Breast epithelium (tissue), 4 donors: Measurements from ENCODE around the gene ID4. TPM values are rescaled to one million over a fixed set of nuclear protein-coding genes. Genes with fewer than 3 reads are reported as not detected.
"Not testable (repeated sequence)": the region's sequence is repeated elsewhere in the genome, so short reads cannot be mapped to it uniquely, and the experiment has no call there.

Experiments used
- DNase-seq, 2 donors: peaks; one replicate each; pipeline ENCODE4 v3.0.0-alpha.2; 2019; ENCODE audit warnings: low spot score in 2 of 2
- H3K27ac ChIP-seq, 2 donors: fragments of 200-600 bp; sonication (generic) in 1 of 2; one replicate each; pipeline ENCODE4 v1.5.1; 2016 to 2019; ENCODE audit warnings: mild to moderate bottlenecking in 1 of 2
- H3K27me3 ChIP-seq, 2 donors: fragments of 200-600 bp; sonication (generic) in 1 of 2; one replicate each; pipeline versions ENCODE4 v1.5.1 to v1.6.0; 2017 to 2019; ENCODE audit warnings: control low read depth in 1 of 2, mild to moderate bottlenecking in 1 of 2
- H3K36me3 ChIP-seq: fragments of 200-600 bp; one replicate; pipeline ENCODE4 v1.5.1; 2019
- H3K4me1 ChIP-seq, 2 donors: fragments of 200-600 bp; sonication (generic); one replicate each; pipeline ENCODE4 v1.5.1; 2016 to 2019; ENCODE audit warnings: control low read depth in 1 of 2
- H3K4me3 ChIP-seq, 3 donors: fragments of 200-600 bp; sonication (generic); 1 replicate in 2 of 3; 2 replicates in 1 of 3; pipeline ENCODE4 v1.5.1; 2016 to 2019; ENCODE audit warnings: mild to moderate bottlenecking in 3 of 3, moderate library complexity in 2 of 3
- H3K9me3 ChIP-seq, 2 donors: fragments of 200-600 bp; sonication (generic) in 1 of 2; one replicate each; pipeline ENCODE4 v1.5.1; 2016 to 2019; ENCODE audit warnings: control low read depth in 1 of 2
- POLR2A ChIP-seq: fragments of 450-650 bp; IDR thresholded peaks from one replicate; pipeline ENCODE4 v1.6.1; 2016; ENCODE audit warnings: antibody characterized with exemption, mild to moderate bottlenecking, moderate library complexity
- POLR2AphosphoS5 ChIP-seq, 3 donors: sonication (generic); formaldehyde crosslinking; IDR thresholded peaks; one replicate each; pipeline ENCODE4 v1.6.1; 2017; ENCODE audit warnings: antibody characterized with exemption in 3 of 3
- intact Hi-C: fragments of 100-400 bp; cut with DNase I; formaldehyde crosslinking; loops from one replicate; pipeline ENCODE4 v1.15.1; 2023; ENCODE audit warnings: low total_unique reads
- total RNA-seq, 3 donors: library from RNA; depleted of rRNA; stranded (reverse); fragments of >200 nt; gene quantifications; one replicate each; pipeline ENCODE4 v1.1.0, GENCODE V29; 2016
- TF ChIP-seq, protein P1 (sequence below), 3 donors: fragments of 450-650 bp; IDR thresholded peaks; one replicate each; pipeline ENCODE4 v1.5.1; 2016 to 2017; ENCODE audit warnings: antibody characterized with exemption in 3 of 3, mild to moderate bottlenecking in 3 of 3, moderate library complexity in 3 of 3

ID4 gene
- total RNA-seq, 3 donors from 2014 or later = 45.9 to 92.9 (median 57.1) TPM

DNA sequence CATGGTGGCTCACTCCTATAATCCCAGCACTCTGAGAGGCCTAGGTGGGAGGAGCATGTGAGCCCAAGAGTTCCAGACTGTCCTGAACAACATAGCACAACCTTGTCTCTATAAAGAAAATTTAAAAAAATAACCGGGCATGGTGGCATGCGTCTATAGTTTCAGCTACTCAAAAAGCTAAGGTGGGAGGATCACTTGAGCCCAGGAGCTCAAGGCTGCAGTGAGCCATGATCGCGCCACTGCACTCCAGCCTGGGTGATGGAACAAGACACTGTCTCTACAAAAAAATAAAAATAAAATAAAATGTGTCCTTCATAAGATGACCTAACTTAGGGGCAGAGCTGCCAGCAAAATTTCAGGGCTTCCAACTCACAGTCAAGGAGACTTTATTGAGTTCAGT lies 12.6 kb downstream of the ID4 start:
- H3K27ac ChIP-seq = no peak overlapping the region
- no peaks in the 10 kb centered on the region for H3K27me3 ChIP-seq
- TF ChIP-seq, protein P1, sequence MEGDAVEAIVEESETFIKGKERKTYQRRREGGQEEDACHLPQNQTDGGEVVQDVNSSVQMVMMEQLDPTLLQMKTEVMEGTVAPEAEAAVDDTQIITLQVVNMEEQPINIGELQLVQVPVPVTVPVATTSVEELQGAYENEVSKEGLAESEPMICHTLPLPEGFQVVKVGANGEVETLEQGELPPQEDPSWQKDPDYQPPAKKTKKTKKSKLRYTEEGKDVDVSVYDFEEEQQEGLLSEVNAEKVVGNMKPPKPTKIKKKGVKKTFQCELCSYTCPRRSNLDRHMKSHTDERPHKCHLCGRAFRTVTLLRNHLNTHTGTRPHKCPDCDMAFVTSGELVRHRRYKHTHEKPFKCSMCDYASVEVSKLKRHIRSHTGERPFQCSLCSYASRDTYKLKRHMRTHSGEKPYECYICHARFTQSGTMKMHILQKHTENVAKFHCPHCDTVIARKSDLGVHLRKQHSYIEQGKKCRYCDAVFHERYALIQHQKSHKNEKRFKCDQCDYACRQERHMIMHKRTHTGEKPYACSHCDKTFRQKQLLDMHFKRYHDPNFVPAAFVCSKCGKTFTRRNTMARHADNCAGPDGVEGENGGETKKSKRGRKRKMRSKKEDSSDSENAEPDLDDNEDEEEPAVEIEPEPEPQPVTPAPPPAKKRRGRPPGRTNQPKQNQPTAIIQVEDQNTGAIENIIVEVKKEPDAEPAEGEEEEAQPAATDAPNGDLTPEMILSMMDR (IDR thresholded peaks at IDR 0.05) = no peak
- no peak for TF ChIP-seq POLR2AphosphoS5 (IDR thresholded peaks at IDR 0.05)
- TF ChIP-seq POLR2A = no peak
- intact Hi-C loops = no loop called here
- no peaks in the 10 kb centered on the region for H3K4me1 ChIP-seq
- no peak overlapping the region for H3K4me3 ChIP-seq
- no peaks in the 10 kb centered on the region for H3K9me3 ChIP-seq
- H3K36me3 ChIP-seq = no peaks in the 10 kb centered on the region
- DNase-seq = no peak

- no peaks in the 10 kb centered on the region for H3K27me3 ChIP-seq
- DNase-seq = no peak
- peak overlapping the region; percentile 16 to 23 for H3K27ac ChIP-seq
- H3K9me3 ChIP-seq = no peaks in the 10 kb centered on the region
- TF ChIP-seq, protein P1 (IDR thresholded peaks at IDR 0.05) = peak; percentile 43 to 84 (median 81)
- TF ChIP-seq POLR2A = no peak
- H3K4me3 ChIP-seq = no peak overlapping the region
- intact Hi-C loops = no loop called here
- H3K36me3 ChIP-seq = no peaks in the 10 kb centered on the region
- H3K4me1 ChIP-seq = no peaks in the 10 kb centered on the region
Observed at GRCh38 chr6:19851241-19852089, 14.3 kb downstream of the ID4 start.

- Histone ChIP-seq H3K27ac (no peak overlapping the region), H3K27me3 (no peaks in the 10 kb centered on the region), H3K4me1 (no peaks in the 10 kb centered on the region), H3K36me3 (no peaks in the 10 kb centered on the region), H3K4me3 (no peak overlapping the region), H3K9me3 (no peaks in the 10 kb centered on the region)
- intact Hi-C loops = no loop called here
- no peak for TF ChIP-seq POLR2AphosphoS5 (IDR thresholded peaks at IDR 0.05)
- TF ChIP-seq, protein P1 (IDR thresholded peaks at IDR 0.05) = no peak
- no peak for TF ChIP-seq POLR2A
- DNase-seq = no peak
Observed at GRCh38 chr6:19852090-19852457, 14.9 kb downstream of the ID4 start.

- Histone ChIP-seq H3K4me1 (no peaks in the 10 kb centered on the region), H3K9me3 (no peaks in the 10 kb centered on the region), H3K36me3 (no peaks in the 10 kb centered on the region), H3K4me3 (no peak overlapping the region), H3K27ac (no peak overlapping the region), H3K27me3 (no peaks in the 10 kb centered on the region)
- DNase-seq = no peak
- intact Hi-C loops = no loop called here
- TF ChIP-seq POLR2A (no peak), POLR2AphosphoS5 (IDR thresholded peaks at IDR 0.05) (no peak)
- TF ChIP-seq, protein P1 (IDR thresholded peaks at IDR 0.05) = no peak
Observed at GRCh38 chr6:19852927-19853326, 15.8 kb downstream of the ID4 start.

DNA sequence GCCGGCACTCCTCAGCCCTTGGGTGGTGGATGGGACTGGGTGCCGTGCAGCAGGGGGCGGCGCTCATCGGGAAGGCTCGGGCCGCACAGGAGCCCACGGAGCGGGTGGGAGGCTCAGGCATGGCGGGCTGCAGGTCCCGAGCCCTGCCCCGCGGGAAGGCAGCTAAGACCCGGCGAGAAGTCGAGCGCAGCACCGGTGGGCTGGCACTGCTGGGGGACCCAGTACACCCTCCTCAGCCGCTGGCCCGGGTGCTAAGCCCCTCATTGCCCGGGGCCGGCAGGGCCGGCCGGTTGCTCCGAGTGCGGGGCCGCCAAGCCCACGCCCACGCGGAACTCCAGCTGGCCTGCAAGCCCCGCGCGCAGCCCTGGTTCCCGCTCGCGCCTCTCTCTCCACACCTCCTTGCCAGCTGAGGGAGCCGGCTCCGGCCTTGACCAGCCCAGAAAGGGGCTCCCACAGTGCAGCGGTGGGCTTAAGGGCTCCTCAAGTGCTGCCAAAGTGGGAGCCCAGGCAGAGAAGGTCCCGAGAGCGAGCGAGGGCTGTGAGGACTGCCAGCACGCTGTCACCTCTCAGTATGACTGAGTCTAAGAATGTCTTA lies 17.3 kb downstream of the ID4 start:
- H3K27ac ChIP-seq, intact Hi-C loops, DNase-seq: not testable (repeated sequence)

More for the DNA sequence above, 17.3 kb downstream of the ID4 start:
- H3K4me1 ChIP-seq, H3K9me3 ChIP-seq, H3K27me3 ChIP-seq, H3K36me3 ChIP-seq, H3K4me3 ChIP-seq: not testable (repeated sequence)
